A549 (cell line): Measurements from ENCODE around the gene GTF2F1. TPM values are rescaled to one million over a fixed set of nuclear protein-coding genes. Genes with fewer than 3 reads are reported as not detected.

Experiments used
- ATAC-seq, 2 experiments: fragments of 200-7000 bp in 1 of 2; fragments of >200 bp in 1 of 2; cut with Nextera tagmentation in 1 of 2; cut with Tn5 transposase in 1 of 2; 3 replicates each; pipeline versions ENCODE4 v1.8.0 to v1.9.1; 2018 to 2020; ENCODE audit warnings: mild to moderate bottlenecking in 1 of 2, moderate library complexity in 1 of 2
- CTCF ChIA-PET: fragments of 300-600 bp; sonication (Branson Sonifier 250); formaldehyde crosslinking; extraction: SDS; loops from one replicate; lab custom pipeline; 2021; ENCODE audit warnings: antibody characterized with exemption, inconsistent platforms; lab: Yijun Ruan, JAX
- POLR2A ChIA-PET: fragments of 350-600 bp; formaldehyde crosslinking; extraction: SDS; loops from one replicate; lab custom pipeline; 2021; ENCODE audit warnings: antibody characterized with exemption, inconsistent platforms; lab: Yijun Ruan, JAX
- DNase-seq, 2 experiments: peaks; one replicate each; pipeline versions ENCODE4 v3.0.0 to v3.0.0-alpha.2; 2011 to 2016; ENCODE audit warnings: low read depth in 1 of 2, low spot score in 1 of 2
- FAIRE-seq: peaks from 2 replicates; lab custom pipeline; 2011; peaks lifted over from hg19 to GRCh38; lab: Jason Lieb, UNC
- H3K27ac ChIP-seq, 2 experiments: fragments of >200 bp; sonication (Bioruptor Twin); formaldehyde crosslinking; 3 replicates each; pipeline ENCODE4 v1.5.1; 2016 to 2017
- H3K4me1 ChIP-seq: fragments of >200 bp; sonication (Bioruptor Twin); formaldehyde crosslinking; 3 replicates; pipeline ENCODE4 v1.6.1; 2016
- H3K4me2 ChIP-seq: fragments of >200 bp; sonication (Bioruptor Twin); formaldehyde crosslinking; 3 replicates; pipeline ENCODE4 v1.6.1; 2016
- H3K4me3 ChIP-seq: fragments of >200 bp; sonication (Bioruptor Twin); formaldehyde crosslinking; 3 replicates; pipeline ENCODE4 v1.5.1; 2016
- H3K9me3 ChIP-seq: fragments of >200 bp; sonication (Bioruptor Twin); formaldehyde crosslinking; 3 replicates; pipeline ENCODE4 v1.6.1; 2016
- CBX2 ChIP-seq: fragments of 200-600 bp; sonication (generic); IDR thresholded peaks from 2 replicates; pipeline ENCODE4 v1.6.1; 2016; ENCODE audit warnings: low read depth, mild to moderate bottlenecking, borderline replicate concordance
- CBX8 ChIP-seq: fragments of 200-600 bp; sonication (generic); IDR thresholded peaks from 2 replicates; pipeline ENCODE4 v1.6.1; 2016
- CHD2 ChIP-seq: fragments of 150-350 bp; IDR thresholded peaks from 2 replicates; pipeline ENCODE4 v1.6.1; 2014; ENCODE audit warnings: low read length; ENCODE audit not compliant: partially characterized antibody
- ELK1 ChIP-seq: fragments of 150-350 bp; IDR thresholded peaks from 2 replicates; pipeline ENCODE4 v1.6.1; 2014; ENCODE audit warnings: low read depth, mild to moderate bottlenecking, low read length
- EP300 ChIP-seq, 2 experiments: fragments of >200 bp; sonication (Bioruptor Twin); formaldehyde crosslinking; IDR thresholded peaks; 2 replicates in 1 of 2; 3 replicates in 1 of 2; pipeline ENCODE4 v1.6.1; 2016 to 2017
- HDAC2 ChIP-seq: fragments of 200-600 bp; sonication (generic); IDR thresholded peaks from 2 replicates; pipeline ENCODE4 v1.6.1; 2016
- HMGXB4 ChIP-seq: fragments of 250-450 bp; sonication (Bioruptor Pico); IDR thresholded peaks from 2 replicates; pipeline ENCODE4 v1.5.0; 2021; ENCODE audit warnings: mild to moderate bottlenecking, moderate library complexity, borderline replicate concordance
- JUNB ChIP-seq: fragments of >200 bp; sonication (Bioruptor Twin); formaldehyde crosslinking; IDR thresholded peaks from 2 replicates; pipeline ENCODE4 v1.6.1; 2016
- MAFK ChIP-seq: fragments of 450-650 bp; IDR thresholded peaks from 2 replicates; pipeline ENCODE4 v1.6.1; 2014; ENCODE audit not compliant: partially characterized antibody
- MAX ChIP-seq: IDR thresholded peaks from 2 replicates; pipeline ENCODE4 v1.6.1; 2012
- MYC ChIP-seq: IDR thresholded peaks from 2 replicates; pipeline ENCODE4 v1.6.1; 2012; ENCODE audit warnings: mild to moderate bottlenecking, inconsistent platforms, low read length, improper control_type of control experiment, borderline replicate concordance
- NR3C1 ChIP-seq: fragments of >200 bp; sonication (Bioruptor Twin); formaldehyde crosslinking; IDR thresholded peaks from 3 replicates; pipeline ENCODE4 v1.6.1; 2017
- PBX3 ChIP-seq: IDR thresholded peaks from 2 replicates; pipeline ENCODE4 v1.6.1; 2012
- PHF8 ChIP-seq: fragments of 200-600 bp; sonication (generic); IDR thresholded peaks from 2 replicates; pipeline ENCODE4 v1.6.1; 2016; ENCODE audit warnings: low read depth, mild to moderate bottlenecking, antibody characterized with exemption, moderate library complexity, borderline replicate concordance
- RARB ChIP-seq: fragments of 250-450 bp; sonication (Bioruptor Pico); IDR thresholded peaks from 2 replicates; pipeline ENCODE4 v1.8.0; 2021; ENCODE audit warnings: mild to moderate bottlenecking, moderate library complexity
- REST ChIP-seq: fragments of 200-600 bp; sonication (generic); IDR thresholded peaks from 2 replicates; pipeline ENCODE4 v1.6.1; 2016; ENCODE audit warnings: antibody characterized with exemption, mild to moderate bottlenecking, moderate library complexity
- WGBS: methylation state at CpG from one replicate; pipeline ENCODE4 v1.1.6; 2017; ENCODE audit errors: missing lambda C conversion rate; 5-methylcytosine and 5-hydroxymethylcytosine counted together
- polyA plus RNA-seq, 4 experiments: library from polyadenylated mRNA; depleted of rRNA in 3 of 4; stranded (reverse); fragments of >200 nt; fragmentation: RNase III in 1 of 4; extraction: RNeasy Plus Mini Kit Qiagen cat#74134 plus additional on column Dnase treatment in 1 of 4; gene quantifications; 2 replicates in 3 of 4; 3 replicates in 1 of 4; pipeline ENCODE4 v1.2.3, GENCODE V29; 2011 to 2017

The GTF2F1 gene
- polyA plus RNA-seq, 2 of the 4 experiments (the other 2 are of a cell fraction), result 39.0 to 75.3 TPM

- DNase-seq (no peak), FAIRE-seq (no peak), ATAC-seq (no peak)
- peaks cover 7% of the 10 kb centered on the region; the same call in 2 of the 3 replicates for H3K4me1 ChIP-seq
- no peaks in the 10 kb centered on the region for H3K9me3 ChIP-seq
- H3K4me2 ChIP-seq, result no peak overlapping the region
- WGBS, result 94% methylated on average over 7 of the region's 9 CpGs
- TF ChIP-seq ELK1 (no peak), PBX3 (no peak)
- ChIA-PET CTCF (interaction anchor here (1.3 to 1.4 kb wide), 2 partner anchors 11 to 34 kb away, joined by 3 to 4 read pairs; no protein-coding TSS in a partner anchor), POLR2A (no interaction called here)
- H3K4me3 ChIP-seq, result no peak overlapping the region
- no peak overlapping the region for H3K27ac ChIP-seq
Observed at GRCh38 chr19:6378486-6378885, 14.5 kb downstream of the GTF2F1 start.

GRCh38 chr19:6378041-6378440 lies 14.9 kb downstream of the GTF2F1 start:
- CTCF ChIA-PET, result interaction anchor here (1.3 kb wide), 1 partner anchor 12 kb away, joined by 3 read pairs; no protein-coding TSS in a partner anchor
- POLR2A ChIA-PET, result no interaction called here
- 76% methylated on average over 4 of the region's 6 CpGs for whole genome bisulfite sequencing

GRCh38 chr19:6376512-6377190 lies 16.3 kb downstream of the GTF2F1 start:
- CTCF ChIA-PET, result no interaction called here
- FAIRE-seq, result no peak
- Histone ChIP-seq H3K4me2 (no peak overlapping the region), H3K4me3 (no peak overlapping the region), H3K4me1 (peaks cover 7% of the 10 kb centered on the region; the same call in 2 of the 3 replicates), H3K9me3 (no peaks in the 10 kb centered on the region), H3K27ac (no peak overlapping the region)
- DNase-seq, result no peak
- POLR2A ChIA-PET, result no interaction called here
- WGBS, result 70% methylated on average over 12 of the region's 19 CpGs
- no peak for ATAC-seq
- no peak for TF ChIP-seq REST
- TF ChIP-seq EP300 (IDR thresholded peaks at IDR 0.05), result no peak
- TF ChIP-seq MAX, result no peak
- no peak for TF ChIP-seq CBX2
- no peak for TF ChIP-seq JUNB
- TF ChIP-seq RARB (CRISPR knock-in tag), result no peak
- TF ChIP-seq CBX8, result no peak
- TF ChIP-seq PHF8, result no peak
- TF ChIP-seq ELK1, result no peak
- no peak for TF ChIP-seq NR3C1
- no peak for TF ChIP-seq HMGXB4 (CRISPR knock-in tag)

More at GRCh38 chr19:6378041-6378440, 14.9 kb downstream of the GTF2F1 start:
- ATAC-seq, result no peak
- no peak overlapping the region for H3K4me3 ChIP-seq
- TF ChIP-seq HMGXB4 (CRISPR knock-in tag) (no peak), MYC (no peak), CHD2 (no peak), MAFK (peak; percentile 19), HDAC2 (no peak), EP300 (IDR thresholded peaks at IDR 0.05) (no peak), CBX2 (no peak)
- no peak for DNase-seq
- no peaks in the 10 kb centered on the region for H3K9me3 ChIP-seq
- peaks cover 7% of the 10 kb centered on the region; the same call in 2 of the 3 replicates for H3K4me1 ChIP-seq
- no peak overlapping the region for H3K4me2 ChIP-seq
- H3K27ac ChIP-seq, result no peak overlapping the region
- FAIRE-seq, result no peak
